HepG2 (cell line): ENCODE results near the gene KIRREL3. TPM values are rescaled to one million over a fixed set of nuclear protein-coding genes. Genes with fewer than 3 reads are reported as not detected.

Experiments used
- ATAC-seq: fragments of 200-7000 bp; cut with Tn5 transposase; 3 replicates; pipeline ENCODE4 v1.9.1; 2020; ENCODE audit warnings: mild to moderate bottlenecking, moderate library complexity
- BruUV-seq: library from RNA; stranded (reverse); fragments of 400-500 nt; replicated peaks from 2 replicates; lab custom pipeline; 2021; lab: Mats Ljungman, UMichigan
- CTCF ChIA-PET: fragments of 300-600 bp; formaldehyde crosslinking; extraction: SDS; loops from one replicate; lab custom pipeline; 2021; ENCODE audit warnings: low total read pairs, inconsistent platforms, low intra/inter-chr PET ratio; lab: Yijun Ruan, JAX
- POLR2A ChIA-PET: fragments of 350-600 bp; sonication (Branson Sonifier 250); formaldehyde crosslinking; loops from one replicate; lab custom pipeline; 2020; ENCODE audit warnings: antibody characterized with exemption, inconsistent platforms; lab: Yijun Ruan, JAX
- DNase-seq: peaks from one replicate; pipeline ENCODE4 v3.0.0-alpha.2; 2015; ENCODE audit warnings: low spot score
- FAIRE-seq: peaks from 3 replicates; lab custom pipeline; 2011; peaks lifted over from hg19 to GRCh38; lab: Jason Lieb, UNC
- H2AFZ ChIP-seq: one replicate; pipeline ENCODE4 v1.6.1; 2011; ENCODE audit warnings: low read length, inconsistent platforms
- H3K27ac ChIP-seq: fragments of 300-600 bp; 3 replicates; pipeline ENCODE4 v1.8.0; 2011; ENCODE audit warnings: mixed run types, mild to moderate bottlenecking, mixed read lengths, low read length, inconsistent platforms; ENCODE audit not compliant: insufficient read depth; ENCODE audit errors: extremely low read length
- H3K27me3 ChIP-seq, 2 experiments: fragments of 200-600 bp in 1 of 2; 2 replicates in 1 of 2; 3 replicates in 1 of 2; pipeline versions ENCODE4 v1.6.0 to v1.8.0; 2011; ENCODE audit warnings: low read length in 2 of 2, mild to moderate bottlenecking in 2 of 2, moderate library complexity in 2 of 2, inconsistent platforms in 1 of 2; ENCODE audit not compliant: insufficient read depth in 2 of 2, control insufficient read depth in 1 of 2
- H3K36me3 ChIP-seq, 2 experiments: fragments of 200-600 bp in 1 of 2; replicated peaks in 1 of 2; 2 replicates in 1 of 2; 3 replicates in 1 of 2; pipeline versions ENCODE4 v1.5.1 to v1.8.0; 2011; ENCODE audit warnings: low read length in 2 of 2, inconsistent platforms in 1 of 2; ENCODE audit not compliant: insufficient read depth in 2 of 2, control insufficient read depth in 1 of 2
- H3K4me1 ChIP-seq: 2 replicates; pipeline ENCODE4 v1.5.1; 2012; ENCODE audit warnings: low read length, inconsistent platforms; ENCODE audit not compliant: insufficient read depth
- H3K4me2 ChIP-seq: 2 replicates; pipeline ENCODE4 v1.6.0; 2011; ENCODE audit warnings: low read depth, low read length, inconsistent platforms
- H3K4me3 ChIP-seq, 3 experiments: fragments of 200-600 bp in 1 of 3; sonication (generic), shearing (Covaris generic) in 1 of 3; replicated peaks in 1 of 3; 2 replicates each; pipeline ENCODE4 v1.5.1; 2011 to 2016; ENCODE audit warnings: low read length in 3 of 3, inconsistent platforms in 2 of 3, low read depth in 2 of 3, mild to moderate bottlenecking in 2 of 3, control low read depth in 1 of 3, mixed read lengths in 1 of 3; ENCODE audit not compliant: insufficient read depth in 1 of 3
- H3K79me2 ChIP-seq: one replicate; pipeline ENCODE4 v1.6.1; 2011; ENCODE audit warnings: low read length, inconsistent platforms; ENCODE audit not compliant: insufficient read depth
- H3K9ac ChIP-seq: 2 replicates; pipeline ENCODE4 v1.6.0; 2011; ENCODE audit warnings: mild to moderate bottlenecking, low read depth, low read length, inconsistent platforms; ENCODE audit not compliant: insufficient read depth
- H3K9me3 ChIP-seq: 2 replicates; pipeline ENCODE4 v1.5.1; 2012; ENCODE audit warnings: mild to moderate bottlenecking, low read length
- H4K20me1 ChIP-seq: 2 replicates; pipeline ENCODE4 v1.6.0; 2011; ENCODE audit warnings: inconsistent platforms, mild to moderate bottlenecking, low read length, moderate library complexity; ENCODE audit not compliant: insufficient read depth
- GLI4 ChIP-seq: sonication (generic); formaldehyde crosslinking; IDR thresholded peaks from 2 replicates; pipeline ENCODE4 v1.5.1; 2020; ENCODE audit warnings: missing genetic modification reagents, mild to moderate bottlenecking, moderate library complexity, borderline replicate concordance
- HOXA5 ChIP-seq: sonication (generic); formaldehyde crosslinking; IDR thresholded peaks from 2 replicates; pipeline ENCODE4 v1.4.0; 2020; ENCODE audit warnings: missing genetic modification reagents
- MTF2 ChIP-seq: sonication (generic); formaldehyde crosslinking; IDR thresholded peaks from 2 replicates; pipeline ENCODE4 v1.5.0; 2020; ENCODE audit warnings: missing genetic modification reagents, borderline replicate concordance
- SOX13 ChIP-seq, 3 experiments: fragments of 450-650 bp in 1 of 3; sonication (generic) in 1 of 3; formaldehyde crosslinking in 1 of 3; IDR thresholded peaks in 2 of 3; conservative IDR thresholded peaks in 1 of 3; 2 replicates each; pipeline versions ENCODE4 v1.5.0 to v1.6.1; 2016 to 2020; ENCODE audit warnings: antibody characterized with exemption in 1 of 3, mild to moderate bottlenecking in 1 of 3, missing compliant biosample characterization in 1 of 3, missing genetic modification reagents in 1 of 3, moderate library complexity in 1 of 3
- ZNF724P ChIP-seq: sonication (generic); formaldehyde crosslinking; IDR thresholded peaks from 2 replicates; pipeline ENCODE4 v1.8.0; 2022; ENCODE audit warnings: missing genetic modification reagents, borderline replicate concordance
- WGBS: methylation state at CpG from one replicate; pipeline ENCODE4 v1.1.6; 2017; ENCODE audit warnings: low lambda C conversion rate; 5-methylcytosine and 5-hydroxymethylcytosine counted together
- in situ Hi-C: cut with HindIII; loops from 2 replicates; pipeline ENCODE4 v1.10.0; 2017; ENCODE audit warnings: low pct_unique_long_range_greater_than_20kb; ENCODE audit not compliant: extremely low pct_ligation_motif_present
- intact Hi-C: fragments of 100-400 bp; cut with micrococcal nuclease; formaldehyde crosslinking; loops from one replicate; pipeline ENCODE4 v1.10.0; 2022; ENCODE audit not compliant: unreplicated experiment
- polyA plus RNA-seq, 8 experiments: library from polyadenylated mRNA; depleted of rRNA in 3 of 8; stranded (reverse) in 7 of 8; unstranded in 1 of 8; fragments of >200 nt; fragmentation: Illumina TruSeq in 4 of 8; extraction: Trizol in 4 of 8; gene quantifications; 2 replicates each; pipeline versions ENCODE4 v1.2.1 to v1.2.3, GENCODE V29; 2011 to 2016; ENCODE audit warnings: low read depth in 4 of 8, missing spikeins in 1 of 8, mixed read lengths in 1 of 8; ENCODE audit not compliant: insufficient read depth in 1 of 8
- total RNA-seq, 5 experiments: library from RNA; depleted of rRNA; stranded (reverse); fragments of >200 nt; fragmentation: Illumina TruSeq; extraction: Trizol; gene quantifications; 2 replicates each; pipeline ENCODE4 v1.2.3, GENCODE V29; 2016; ENCODE audit warnings: low read depth in 1 of 5
- TF ChIP-seq, protein P1 (sequence below): fragments of 450-650 bp; IDR thresholded peaks from 2 replicates; pipeline ENCODE4 v1.6.1; 2016

The KIRREL3 gene
- total and polyA plus RNA-seq, 2 of the 13 experiments (the other 11 are each of a cell fraction or from before 2014, with no cell fraction given): not detected

DNA sequence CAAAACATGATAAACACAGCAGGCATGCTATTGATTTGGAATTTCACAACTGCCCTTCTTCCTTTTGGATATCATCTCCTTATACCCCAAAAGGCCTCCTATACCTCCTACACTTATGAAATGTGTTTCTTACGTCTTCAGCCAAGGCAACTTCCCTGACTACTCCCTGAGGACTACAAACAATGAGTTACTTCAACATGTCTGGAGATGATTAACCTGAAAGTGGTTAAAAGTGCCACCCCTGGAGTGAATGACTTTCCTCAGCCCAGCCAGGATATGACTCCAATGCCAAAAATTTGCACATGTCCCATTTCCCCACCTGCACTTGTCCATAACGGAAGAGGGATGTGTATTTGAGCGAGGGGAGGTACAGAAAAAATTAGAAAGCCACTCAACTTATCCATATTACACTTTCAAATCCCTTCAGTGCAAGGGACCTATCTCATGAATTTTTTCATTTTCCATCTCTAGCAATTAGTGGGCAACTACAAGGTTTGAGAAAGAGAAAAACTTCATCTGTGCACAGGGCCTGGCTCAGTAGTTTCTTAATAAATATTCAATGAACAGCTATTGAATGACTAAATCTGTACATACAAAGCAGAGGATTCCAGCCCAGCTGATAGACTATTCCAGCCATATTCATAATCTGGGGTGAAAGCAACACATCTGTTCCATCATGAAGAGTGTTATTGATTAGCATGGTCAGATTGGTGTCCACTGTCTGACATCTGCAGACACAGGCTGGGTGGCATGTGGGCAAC lies 36.8 kb downstream of the KIRREL3 start (continued):
- TF ChIP-seq SOX13 (IDR thresholded peaks at IDR 0.05): no peak
- TF ChIP-seq SOX13 (CRISPR knock-in tag; conservative IDR thresholded peaks at IDR 0.05 in 1 of 2, IDR thresholded peaks at IDR 0.05 in 1 of 2): no peak
- no peak for TF ChIP-seq ZNF724P (CRISPR knock-in tag)

DNA sequence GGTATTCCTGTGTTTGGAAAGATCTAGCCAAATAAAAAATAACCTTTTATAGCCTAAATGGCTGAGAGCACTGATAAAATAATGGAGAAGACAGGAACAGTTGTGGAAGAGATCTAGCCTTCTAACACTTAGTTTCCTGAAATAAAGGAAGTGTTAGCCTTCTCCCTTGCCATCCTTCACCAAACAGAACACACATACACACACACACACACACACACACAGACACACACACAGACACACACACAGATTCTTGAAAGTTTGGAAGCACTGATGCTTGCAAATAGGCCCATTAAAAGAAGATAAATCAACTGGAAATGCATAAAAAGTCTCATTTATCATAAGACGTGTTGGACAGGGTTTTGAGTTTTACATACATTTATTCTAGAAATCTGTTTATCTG lies 37.5 kb downstream of the KIRREL3 start:
- ChIA-PET POLR2A (no interaction called here), CTCF (no interaction called here)
- intact Hi-C loops (no loop called here), in situ Hi-C loops (no loop called here)
- Histone ChIP-seq H4K20me1 (no peaks in the 10 kb centered on the region), H3K4me1 (no peaks in the 10 kb centered on the region), H3K27ac (no peak overlapping the region), H2AFZ (no peak overlapping the region), H3K9me3 (no peaks in the 10 kb centered on the region), H3K9ac (no peak overlapping the region), H3K4me3 (no peak overlapping the region), H3K4me2 (no peak overlapping the region), H3K36me3 (no peaks in the 10 kb centered on the region), H3K79me2 (no peaks in the 10 kb centered on the region), H3K27me3 (peaks cover 4 to 11% of the 10 kb centered on the region in 2 experiments; a peak in 2 of 5 replicates)
- DNase-seq (no peak), ATAC-seq (no peak), FAIRE-seq (no peak)
- no TSS peak for BruUV-seq
- no peak for TF ChIP-seq MTF2 (CRISPR knock-in tag)
- no peak for TF ChIP-seq HOXA5
- 0% methylated on average over 1 of the region's 1 CpG for WGBS

DNA sequence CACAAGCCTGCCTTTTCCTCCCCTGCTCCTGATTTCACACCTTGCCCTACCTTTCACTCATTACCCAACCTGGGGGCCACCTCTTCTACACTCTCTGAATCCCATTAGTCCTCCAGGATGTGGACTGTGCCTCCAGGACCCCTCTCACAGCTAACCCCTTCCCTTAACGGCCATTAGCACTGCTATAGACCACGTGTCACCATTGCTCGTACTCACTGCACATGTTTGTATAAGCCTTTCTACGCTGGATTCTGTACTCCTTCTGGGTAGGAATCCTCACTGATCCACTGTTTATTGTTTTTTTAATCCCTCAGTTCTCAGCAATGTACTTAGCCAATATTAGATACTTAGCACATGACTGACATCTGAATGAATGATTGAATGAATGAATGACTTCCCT lies 40.9 kb downstream of the KIRREL3 start:
- intact Hi-C loops (no loop called here), in situ Hi-C loops (no loop called here)
- POLR2A ChIA-PET: no interaction called here

More for the DNA sequence above, 40.9 kb downstream of the KIRREL3 start:
- Histone ChIP-seq H3K36me3 (no peaks in the 10 kb centered on the region), H3K4me2 (no peak overlapping the region), H3K27me3 (peaks cover 0 to 6% of the 10 kb centered on the region in 2 experiments; a peak in 2 of 5 replicates), H2AFZ (no peak overlapping the region), H3K9me3 (no peaks in the 10 kb centered on the region), H3K4me1 (no peaks in the 10 kb centered on the region), H3K4me3 (no peak overlapping the region), H3K27ac (no peak overlapping the region), H3K79me2 (no peaks in the 10 kb centered on the region), H4K20me1 (no peaks in the 10 kb centered on the region), H3K9ac (no peak overlapping the region)
- TF ChIP-seq GLI4 (CRISPR knock-in tag): no peak
- TF ChIP-seq, protein P1, sequence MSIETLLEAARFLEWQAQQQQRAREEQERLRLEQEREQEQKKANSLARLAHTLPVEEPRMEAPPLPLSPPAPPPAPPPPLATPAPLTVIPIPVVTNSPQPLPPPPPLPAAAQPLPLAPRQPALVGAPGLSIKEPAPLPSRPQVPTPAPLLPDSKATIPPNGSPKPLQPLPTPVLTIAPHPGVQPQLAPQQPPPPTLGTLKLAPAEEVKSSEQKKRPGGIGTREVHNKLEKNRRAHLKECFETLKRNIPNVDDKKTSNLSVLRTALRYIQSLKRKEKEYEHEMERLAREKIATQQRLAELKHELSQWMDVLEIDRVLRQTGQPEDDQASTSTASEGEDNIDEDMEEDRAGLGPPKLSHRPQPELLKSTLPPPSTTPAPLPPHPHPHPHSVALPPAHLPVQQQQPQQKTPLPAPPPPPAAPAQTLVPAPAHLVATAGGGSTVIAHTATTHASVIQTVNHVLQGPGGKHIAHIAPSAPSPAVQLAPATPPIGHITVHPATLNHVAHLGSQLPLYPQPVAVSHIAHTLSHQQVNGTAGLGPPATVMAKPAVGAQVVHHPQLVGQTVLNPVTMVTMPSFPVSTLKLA: peak; percentile 57
- ATAC-seq (no peak), DNase-seq (no peak), FAIRE-seq (no peak)
- BruUV-seq: no TSS peak
- 3% methylated on average over 4 of the region's 4 CpGs for WGBS
- CTCF ChIA-PET: no interaction called here
